IMR-90 (cell line): ENCODE results near the gene DISP2. TPM values are rescaled to one million over a fixed set of nuclear protein-coding genes. Genes with fewer than 3 reads are reported as not detected.

Experiments
- BHLHE40 ChIP-seq: fragments of 150-350 bp; IDR thresholded peaks from 2 replicates; pipeline ENCODE4 v1.6.1; 2016; ENCODE audit warnings: mild to moderate bottlenecking, low read depth, low read length
- NFE2L2 ChIP-seq: fragments of 150-350 bp; IDR thresholded peaks from 2 replicates; pipeline ENCODE4 v1.6.1; 2016; ENCODE audit warnings: low read depth, mild to moderate bottlenecking, low read length
- RCOR1 ChIP-seq: IDR thresholded peaks from 2 replicates; pipeline ENCODE4 v1.6.1; 2012; ENCODE audit warnings: mild to moderate bottlenecking, low read length, improper control_type of control experiment; ENCODE audit not compliant: insufficient replicate concordance
- polyA plus RNA-seq, 3 experiments: library from polyadenylated mRNA; depleted of rRNA; stranded (reverse); fragments of >200 nt; gene quantifications; 2 replicates each; pipeline ENCODE4 v1.2.3, GENCODE V29; 2012; ENCODE audit warnings: low replicate concordance in 1 of 3
- total RNA-seq: library from RNA; depleted of rRNA; stranded (reverse); fragments of >200 nt; gene quantifications from 2 replicates; pipeline ENCODE4 v1.2.3, GENCODE V29; 2012

The DISP2 gene
- total and polyA plus RNA-seq, 2 of the 4 experiments (the other 2 are of a cell fraction), result 0.34 to 0.36 TPM

- TF ChIP-seq NFE2L2, result no peak
- peak; percentile 15; the same call in 1 of the 2 replicates for TF ChIP-seq BHLHE40
- TF ChIP-seq RCOR1, result no peak
Observed at GRCh38 chr15:40367686-40368611, 9.9 kb downstream of the DISP2 start (continued).
